ENCODE measurements around the gene C1GALT1C1L. TPM values are rescaled to one million over a fixed set of nuclear protein-coding genes. Genes with fewer than 3 reads are reported as not detected.
"Not testable (repeated sequence)": the region's sequence is repeated elsewhere in the genome, so short reads cannot be mapped to it uniquely, and the experiment has no call there.

C1GALT1C1L gene
- 0.27 TPM for total RNA-seq

- peak in 2 of 3 donors; percentile 46 to 47 for DNase-seq (ENCODE audit: low read depth in 2 of 3, low spot score in 2 of 3)
These were observed at the start of gene C1GALT1C1L for GRCh38 chr2:43676322-43677050. Gene C1GALT1C1L (minus strand): TSS chr2:43676429. CDS start chr2:43676322, 107 bp downstream.

GRCh38 chr2:43725711-43726246, 49.5 kb upstream of the C1GALT1C1L start:
- DNase-seq (ENCODE audit: low read depth in 2 of 3, low spot score in 2 of 3), result no peak

GRCh38 chr2:43724728-43725526, 48.7 kb upstream of the C1GALT1C1L start:
- peak in 2 of 3 donors; percentile 7 to 21 for DNase-seq (ENCODE audit: low read depth in 2 of 3, low spot score in 2 of 3)

GRCh38 chr2:43718530-43719124, 42.4 kb upstream of the C1GALT1C1L start:
- DNase-seq (ENCODE audit: low read depth in 2 of 3, low spot score in 2 of 3), result no peak

GRCh38 chr2:43717322-43717721, 41.1 kb upstream of the C1GALT1C1L start:
- DNase-seq (ENCODE audit: low read depth in 2 of 3, low spot score in 2 of 3), result no peak

GRCh38 chr2:43715300-43716098, 39.3 kb upstream of the C1GALT1C1L start:
- no peak for DNase-seq (ENCODE audit: low read depth in 2 of 3, low spot score in 2 of 3)

GRCh38 chr2:43714164-43714563, 37.9 kb upstream of the C1GALT1C1L start:
- no peak for DNase-seq (ENCODE audit: low read depth in 2 of 3, low spot score in 2 of 3)

- no peak for DNase-seq (ENCODE audit: low read depth in 2 of 3, low spot score in 2 of 3)
These were observed 34.6 kb upstream of the C1GALT1C1L start for GRCh38 chr2:43710866-43711265.

- no peak for DNase-seq (ENCODE audit: low read depth in 2 of 3, low spot score in 2 of 3)
These were observed 32.7 kb upstream of the C1GALT1C1L start for GRCh38 chr2:43708891-43709290.

- no peak for DNase-seq (ENCODE audit: low read depth in 2 of 3, low spot score in 2 of 3)
These were observed 31.9 kb upstream of the C1GALT1C1L start for GRCh38 chr2:43708178-43708577.

GRCh38 chr2:43707255-43708015, 31.2 kb upstream of the C1GALT1C1L start:
- no peak for DNase-seq (ENCODE audit: low read depth in 2 of 3, low spot score in 2 of 3)

GRCh38 chr2:43701111-43701510, 24.9 kb upstream of the C1GALT1C1L start:
- DNase-seq (ENCODE audit: low read depth in 2 of 3, low spot score in 2 of 3), result peak in 1 of 3 donors; percentile 25

GRCh38 chr2:43699761-43700160, 23.5 kb upstream of the C1GALT1C1L start:
- DNase-seq (ENCODE audit: low read depth in 2 of 3, low spot score in 2 of 3), result no peak

GRCh38 chr2:43698140-43698539, 21.9 kb upstream of the C1GALT1C1L start:
- DNase-seq (ENCODE audit: low read depth in 2 of 3, low spot score in 2 of 3), result not testable (repeated sequence)

- no peak for DNase-seq (ENCODE audit: low read depth in 2 of 3, low spot score in 2 of 3)
These were observed 16.3 kb upstream of the C1GALT1C1L start for GRCh38 chr2:43692428-43692994.

GRCh38 chr2:43689999-43690398, 13.8 kb upstream of the C1GALT1C1L start:
- no peak for DNase-seq (ENCODE audit: low read depth in 2 of 3, low spot score in 2 of 3)

GRCh38 chr2:43685357-43685756, 9.1 kb upstream of the C1GALT1C1L start:
- peak in 1 of 3 donors; percentile 10 for DNase-seq (ENCODE audit: low read depth in 2 of 3, low spot score in 2 of 3)

- DNase-seq (ENCODE audit: low read depth in 2 of 3, low spot score in 2 of 3), result not testable (repeated sequence)
These were observed 1.6 kb upstream of the C1GALT1C1L start for GRCh38 chr2:43677783-43678182.

GRCh38 chr2:43675646-43676321, 445 bp downstream of the C1GALT1C1L start:
- no peak for DNase-seq (ENCODE audit: low read depth in 2 of 3, low spot score in 2 of 3)
